HS-27A (cell line): ENCODE measurements around the gene TMEM63B.

Source experiments
- DNase-seq: peaks from one replicate; pipeline ENCODE4 v3.0.0-alpha.2; 2012; ENCODE audit warnings: low read depth, missing footprints

Gene TMEM63B

GRCh38 chr6:44145839-44146238, 18.5 kb downstream of the TMEM63B start:
- DNase-seq: no peak

GRCh38 chr6:44146685-44147084, 19.3 kb downstream of the TMEM63B start:
- DNase-seq: no peak

- DNase-seq: no peak
Measured at GRCh38 chr6:44147256-44147655, 19.9 kb downstream of the TMEM63B start.

GRCh38 chr6:44148306-44148705, 21.0 kb downstream of the TMEM63B start:
- no peak for DNase-seq

- DNase-seq: no peak
Measured at GRCh38 chr6:44149369-44150012, 22.1 kb downstream of the TMEM63B start.

- DNase-seq: no peak
Measured at GRCh38 chr6:44150317-44150917, 23.1 kb downstream of the TMEM63B start.

GRCh38 chr6:44151348-44152108, 24.2 kb downstream of the TMEM63B start:
- DNase-seq: no peak

- no peak for DNase-seq
Measured at GRCh38 chr6:44152109-44152461, 24.7 kb downstream of the TMEM63B start.

GRCh38 chr6:44152533-44152932, 25.2 kb downstream of the TMEM63B start:
- DNase-seq: no peak

- DNase-seq: no peak
Measured at GRCh38 chr6:44154067-44154466, 26.7 kb downstream of the TMEM63B start.

GRCh38 chr6:44156494-44157151, 29.3 kb downstream of the TMEM63B start:
- DNase-seq: no peak

- DNase-seq: no peak
Measured at GRCh38 chr6:44157152-44157521, 29.8 kb downstream of the TMEM63B start.

GRCh38 chr6:44158770-44159228, 31.4 kb downstream of the TMEM63B start, which contains the start of gene CAPN11:
TSS of gene CAPN11 (plus strand) at chr6:44158820. CDS start at chr6:44158849, 29 bp downstream.
- no peak for DNase-seq

- no peak for DNase-seq
Measured at GRCh38 chr6:44161997-44162338, 34.6 kb downstream of the TMEM63B start.

GRCh38 chr6:44162876-44163625, 35.7 kb downstream of the TMEM63B start:
- no peak for DNase-seq

- DNase-seq: no peak
Measured at GRCh38 chr6:44166116-44166515, 38.8 kb downstream of the TMEM63B start.

GRCh38 chr6:44166591-44167184, 39.3 kb downstream of the TMEM63B start:
- no peak for DNase-seq

GRCh38 chr6:44167567-44167966, 40.2 kb downstream of the TMEM63B start:
- DNase-seq: no peak

GRCh38 chr6:44169154-44169553, 41.8 kb downstream of the TMEM63B start:
- DNase-seq: no peak

GRCh38 chr6:44169886-44170570, 42.7 kb downstream of the TMEM63B start:
- DNase-seq: no peak
